ENCODE measurements around the gene SERTAD3.

The SERTAD3 gene

DNA sequence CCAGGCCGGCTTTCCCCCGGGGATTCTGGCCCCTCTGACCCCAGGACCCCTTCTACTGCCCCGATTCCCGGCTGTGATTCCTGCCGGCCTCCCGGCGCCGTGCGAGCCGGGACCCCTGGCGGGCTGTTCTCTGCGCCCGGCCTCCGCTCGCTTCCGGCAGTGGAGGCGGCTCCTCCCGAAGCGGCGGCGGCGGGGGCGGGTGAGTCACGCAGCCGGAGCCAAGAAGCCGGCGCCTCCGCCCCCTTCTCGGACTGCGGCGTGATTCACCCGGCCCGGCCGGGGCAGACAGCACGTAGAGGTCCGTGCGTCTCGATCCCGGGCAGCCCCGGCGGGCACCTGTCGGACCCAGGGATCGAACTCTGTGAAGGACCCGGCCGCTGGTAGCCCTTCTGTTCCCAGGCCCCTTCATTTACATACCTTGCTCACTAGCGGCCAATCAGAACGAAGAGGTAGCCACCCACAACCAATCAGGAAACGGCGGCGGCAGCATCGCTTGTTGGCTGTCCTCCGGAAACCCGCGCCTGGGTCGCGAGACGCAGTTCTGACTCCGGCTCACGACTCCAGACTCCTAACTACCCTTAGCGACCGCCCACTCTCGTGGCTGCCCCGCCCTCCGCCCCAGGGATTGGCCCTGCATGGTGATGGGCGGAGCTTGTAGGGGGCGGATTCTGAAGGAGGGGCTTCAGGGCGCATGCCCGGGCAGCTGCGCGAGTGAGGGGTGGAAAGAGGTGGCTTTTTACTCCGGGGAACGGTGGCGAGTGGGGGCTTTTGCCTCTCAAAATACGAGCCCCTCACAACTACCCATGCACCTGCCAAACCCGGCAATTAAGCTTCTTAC lies 18.5 kb downstream of the SERTAD3 start, which contains the start of gene SERTAD1:
Gene SERTAD1 (minus strand): TSS at position 543 of the 838 bp plus-strand sequence. CDS start 2,446 bp downstream, outside the sequence.
- peak; percentile 98 for DNase-seq

DNA sequence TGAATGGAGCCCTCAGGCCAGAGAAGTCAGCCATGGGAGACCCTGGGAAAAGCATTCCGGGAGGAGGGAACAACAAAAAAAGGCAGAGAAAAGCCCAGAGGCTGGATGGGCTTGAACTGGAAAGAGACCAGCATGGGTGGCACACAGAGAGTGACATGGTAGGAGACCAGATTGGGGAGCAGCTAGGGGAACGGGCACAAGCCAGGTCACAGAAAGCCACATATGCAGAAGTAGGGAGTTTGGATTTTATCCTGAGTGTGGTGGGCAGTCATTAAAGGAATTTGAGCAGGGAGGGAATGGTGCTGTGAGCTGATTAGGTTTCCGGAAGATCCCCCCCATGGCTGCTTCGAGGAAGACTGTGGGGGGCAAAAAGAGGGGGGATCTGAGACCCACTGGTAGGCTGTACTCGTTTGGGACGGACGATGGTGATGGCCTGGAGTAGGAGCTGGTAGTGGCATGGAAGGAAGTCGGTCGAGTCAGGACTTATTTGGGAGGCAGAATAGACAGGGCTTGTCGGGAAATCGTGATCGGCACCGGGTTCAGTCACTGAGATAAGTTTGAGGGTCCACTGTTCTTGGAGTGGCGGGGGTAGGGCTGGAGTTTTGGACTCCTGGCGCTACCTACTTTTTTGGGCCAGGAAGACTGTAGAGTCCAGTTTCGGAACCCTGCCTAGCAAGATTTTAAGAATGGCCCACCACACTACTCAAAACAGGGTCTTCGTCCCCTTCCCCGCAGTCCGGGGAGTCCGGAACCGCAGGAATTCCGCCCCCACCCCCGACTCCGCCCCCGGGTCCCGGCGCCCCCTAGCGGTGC lies 19.3 kb downstream of the SERTAD3 start:
- DNase-seq = peak; percentile 66

- DNase-seq = no peak
Measured at GRCh38 chr19:40423938-40424337, 20.2 kb downstream of the SERTAD3 start.

GRCh38 chr19:40422748-40423566 lies 21.2 kb downstream of the SERTAD3 start:
- no peak for DNase-seq

DNA sequence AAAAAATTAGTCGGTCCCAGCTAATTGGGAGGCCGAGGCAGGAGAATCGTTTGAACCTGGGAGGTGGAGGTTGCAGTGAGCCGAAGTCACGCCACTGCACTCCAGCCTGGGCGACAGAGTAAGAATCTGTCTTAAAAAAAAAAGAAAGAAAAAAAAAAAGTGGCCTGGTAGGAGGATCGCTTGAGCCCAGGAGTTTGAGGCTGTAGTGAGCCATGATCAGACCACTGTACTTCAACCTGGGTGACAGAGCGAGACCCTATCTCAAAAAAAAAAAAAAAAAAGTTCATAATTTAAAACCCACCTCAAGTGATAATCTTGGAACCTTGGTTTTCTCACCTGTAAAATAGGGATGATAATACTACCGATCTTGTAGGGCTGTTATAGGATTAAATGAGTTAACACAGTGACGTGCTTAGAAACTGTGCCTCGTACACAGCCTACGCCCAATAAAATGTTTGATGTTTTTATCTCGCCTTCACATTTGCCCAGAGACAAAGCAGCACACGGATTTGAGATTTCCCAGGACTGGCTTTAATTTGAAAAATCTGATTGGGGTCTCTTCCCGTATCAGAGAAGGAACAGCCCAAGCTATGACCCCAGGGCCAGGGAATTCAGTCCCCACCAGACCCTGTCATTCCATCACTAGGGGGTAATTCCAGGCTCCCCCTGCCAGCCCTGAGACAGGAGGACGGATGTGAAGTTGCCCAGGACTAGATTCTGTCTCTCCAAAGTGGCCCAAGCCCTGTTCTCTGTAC lies 22.0 kb downstream of the SERTAD3 start:
- DNase-seq = no peak

DNA sequence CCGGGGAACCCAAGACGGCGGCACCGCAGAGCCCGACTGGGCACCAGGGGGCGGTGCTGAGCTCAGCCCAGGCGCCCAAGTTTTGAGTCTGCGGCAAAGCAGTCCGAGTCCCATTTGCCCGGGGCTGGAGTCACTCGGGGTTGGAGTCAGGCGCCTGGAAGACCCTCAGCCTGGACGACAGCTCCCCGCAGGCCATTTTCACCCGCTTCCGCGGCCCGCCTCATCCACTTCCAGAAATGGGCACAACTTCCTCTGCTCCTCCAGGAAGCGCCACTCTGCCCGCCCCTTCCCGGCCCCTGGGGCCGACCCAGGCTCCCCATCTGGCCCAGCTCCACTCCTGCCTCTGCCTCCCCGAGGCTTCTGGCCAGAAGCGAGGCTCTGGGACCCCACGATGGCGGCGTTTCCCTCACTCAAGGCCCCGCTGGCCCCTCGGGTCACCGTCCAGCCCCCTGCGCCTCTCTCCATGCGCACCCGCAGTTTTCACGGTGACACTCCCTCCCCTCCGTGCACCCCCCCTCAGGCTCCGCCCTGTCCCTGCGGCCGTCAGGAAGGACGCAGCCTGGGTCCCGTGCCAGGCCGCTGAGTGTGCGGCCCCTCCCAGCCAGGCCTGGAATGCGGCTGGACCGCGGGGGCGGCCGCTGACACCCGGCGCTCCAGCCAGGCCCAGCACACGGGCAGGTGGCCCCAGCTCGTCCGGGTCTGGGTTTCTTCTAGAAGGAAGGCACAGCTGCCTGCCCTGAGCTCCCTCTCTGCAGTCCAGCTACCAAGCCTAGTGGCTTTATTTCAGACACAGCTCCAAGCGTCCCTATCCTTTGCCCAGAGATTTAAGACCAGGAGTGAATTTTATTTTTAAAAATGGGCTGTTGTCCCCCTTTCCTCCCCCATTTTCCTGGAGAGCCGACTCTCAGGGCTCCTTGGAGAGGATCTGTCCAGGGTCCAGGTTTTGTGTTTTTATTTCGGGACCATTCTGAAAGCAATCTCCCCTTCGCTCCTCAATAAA lies 23.1 kb downstream of the SERTAD3 start:
- peak; percentile 99 for DNase-seq

DNA sequence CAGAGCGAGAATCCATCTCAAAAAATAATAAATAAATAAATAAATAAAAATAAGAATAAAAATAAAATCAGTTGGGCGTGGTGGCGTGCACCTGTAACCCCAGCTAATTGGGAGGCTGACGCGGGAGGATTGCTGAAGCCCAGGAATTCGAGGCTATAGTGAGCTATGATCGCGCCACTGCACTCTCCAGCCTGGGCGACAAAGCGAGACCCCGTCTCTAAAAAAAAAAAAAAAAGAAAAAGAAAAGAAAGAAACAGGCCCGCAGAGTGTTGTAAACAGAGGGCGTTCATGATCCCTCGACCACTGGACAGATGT lies 23.7 kb downstream of the SERTAD3 start:
- no peak for DNase-seq

DNA sequence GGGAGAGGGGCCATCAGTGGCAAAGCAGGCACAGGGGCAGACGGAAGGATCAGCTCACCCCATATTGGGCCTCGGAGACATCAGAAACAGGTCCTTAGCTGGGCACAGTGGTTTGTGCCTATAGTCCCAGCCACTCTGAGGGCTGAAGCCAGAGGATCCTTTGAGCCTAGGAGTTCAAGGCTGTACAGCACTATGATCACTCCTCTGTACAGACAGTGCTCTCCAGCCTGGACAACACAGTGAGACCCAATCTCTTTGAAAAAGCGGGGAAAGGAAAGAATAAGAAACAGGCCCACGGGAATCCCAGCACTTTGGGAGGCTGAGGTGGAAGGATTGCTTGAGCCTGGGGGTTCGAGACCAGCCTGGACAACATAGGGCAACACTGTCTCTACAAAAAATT lies 24.4 kb downstream of the SERTAD3 start:
- no peak for DNase-seq

- DNase-seq = no peak
Measured at GRCh38 chr19:40419066-40419612, 25.0 kb downstream of the SERTAD3 start.

GRCh38 chr19:40418040-40418439 lies 26.1 kb downstream of the SERTAD3 start:
- DNase-seq = no peak

DNA sequence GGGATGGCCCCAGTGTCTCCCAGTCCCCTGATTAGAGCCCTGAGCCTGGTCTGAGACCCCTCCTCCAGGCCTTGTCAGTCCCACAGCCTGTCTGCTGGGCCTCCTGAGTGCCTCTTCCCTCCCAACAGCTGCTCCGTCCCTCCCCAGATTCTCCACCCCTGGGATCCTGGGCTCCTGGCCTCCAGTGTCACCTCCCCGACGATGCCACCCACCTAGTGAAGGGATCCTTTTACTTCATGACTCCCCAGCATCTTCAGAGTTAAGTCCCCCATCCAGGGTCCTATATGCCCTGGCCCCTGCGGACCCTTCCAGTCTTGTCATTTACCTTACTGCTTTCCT lies 26.5 kb downstream of the SERTAD3 start:
- no peak for DNase-seq

DNA sequence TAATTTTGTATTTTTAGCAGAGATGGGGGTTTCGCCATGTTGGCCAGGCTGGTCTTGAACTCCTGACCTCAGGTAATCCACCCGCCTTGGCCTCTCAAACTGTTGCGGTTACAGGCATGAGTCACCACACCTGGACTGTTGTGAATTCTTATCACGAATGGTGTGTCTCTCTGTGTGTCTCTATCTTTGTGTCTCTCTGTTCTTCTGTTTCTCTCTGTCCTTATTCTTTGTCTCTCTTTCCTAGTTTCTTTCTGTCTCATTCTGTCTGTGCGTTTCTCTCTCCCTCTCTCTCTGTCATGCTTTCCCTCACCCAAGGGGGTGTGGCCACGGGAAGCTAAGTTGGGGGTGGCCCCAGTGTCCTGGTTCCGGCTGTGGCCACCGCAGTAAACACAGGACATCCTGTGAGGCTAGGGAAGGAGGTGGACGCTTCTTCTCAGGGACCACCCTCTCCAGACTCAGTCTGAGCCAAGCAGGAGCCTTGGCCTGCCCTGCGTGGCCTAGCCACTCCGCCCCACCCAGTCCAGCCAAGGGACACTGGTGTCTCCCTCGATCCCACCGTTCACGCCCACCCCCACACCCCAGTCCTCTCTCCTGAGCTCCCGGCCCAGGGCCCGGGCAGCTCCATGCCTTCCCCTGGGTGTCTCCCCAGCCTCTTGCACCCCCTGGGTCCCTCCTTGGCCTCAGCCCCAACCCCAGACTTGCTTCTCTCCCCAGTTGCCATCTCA lies 27.1 kb downstream of the SERTAD3 start:
- no peak for DNase-seq

- no peak for DNase-seq
Measured at GRCh38 chr19:40415768-40416167, 28.4 kb downstream of the SERTAD3 start.

GRCh38 chr19:40414542-40415535 lies 29.3 kb downstream of the SERTAD3 start:
- no peak for DNase-seq

DNA sequence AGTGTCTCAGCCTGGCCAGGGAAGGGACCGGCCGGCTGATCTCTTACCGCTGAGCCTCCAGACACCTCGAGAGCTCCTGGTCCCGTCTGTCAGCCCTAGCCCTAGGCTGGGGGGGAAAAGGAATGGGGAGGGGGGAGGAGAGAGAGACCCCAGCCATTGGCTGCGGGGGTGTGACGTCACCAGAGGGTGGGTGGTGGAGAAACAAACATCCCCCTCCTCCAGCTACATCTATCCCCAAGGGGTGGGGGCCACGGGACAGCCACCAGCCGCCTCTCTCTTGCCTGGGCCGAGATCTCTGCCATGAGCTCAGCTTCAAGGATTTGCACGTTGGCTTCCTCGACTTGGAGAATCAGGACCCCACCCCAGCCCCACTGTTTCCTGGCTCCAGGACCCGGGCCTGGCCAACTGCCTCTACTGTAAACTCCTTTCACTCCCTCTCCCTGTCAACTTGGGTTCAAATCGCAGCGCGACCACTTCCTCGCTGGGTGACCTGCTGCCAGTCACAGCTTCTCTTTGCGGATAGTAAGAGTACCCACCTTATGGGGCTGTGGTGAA lies 30.8 kb downstream of the SERTAD3 start, which contains the start of gene PRX:
Gene PRX (minus strand): TSS at position 88 of the 555 bp plus-strand sequence. CDS start 5,446 bp downstream, outside the sequence.
- DNase-seq = no peak

GRCh38 chr19:40412866-40413265 lies 31.3 kb downstream of the SERTAD3 start:
- DNase-seq = no peak

- DNase-seq = no peak
Measured at GRCh38 chr19:40411958-40412499, 32.1 kb downstream of the SERTAD3 start.

All from right kidney (tissue), 1 donor.